Pancreas (tissue), 10 donors: ENCODE measurements around the gene CHFR. TPM values are rescaled to one million over a fixed set of nuclear protein-coding genes. Genes with fewer than 3 reads are reported as not detected.

ENCODE experiments used
- ATAC-seq, 4 donors: fragments of 200-7000 bp; cut with Tn5 transposase; one replicate each; pipeline versions ENCODE4 v1.8.0 to v1.9.1; 2020; ENCODE audit warnings: mild to moderate bottlenecking in 4 of 4, moderate library complexity in 4 of 4
- DNase-seq, 6 donors: peaks; one replicate each; pipeline ENCODE4 v3.0.0-alpha.2; 2020
- FAIRE-seq: peaks from 2 replicates; lab custom pipeline; 2012; peaks lifted over from hg19 to GRCh38; lab: Jason Lieb, UNC
- H3K27ac ChIP-seq, 4 donors: fragments of 200-600 bp; sonication (generic); 1 replicate in 3 of 4; 2 replicates in 1 of 4; pipeline versions ENCODE4 v1.5.0 to v1.8.0; 2020
- H3K27me3 ChIP-seq, 4 donors: fragments of 200-600 bp; one replicate each; pipeline ENCODE4 v1.8.0; 2021
- H3K36me3 ChIP-seq, 3 donors: fragments of 200-600 bp; sonication (generic) in 1 of 3; one replicate each; pipeline versions ENCODE4 v1.5.0 to v1.8.0; 2020 to 2021
- H3K4me1 ChIP-seq, 3 donors: fragments of 200-600 bp; one replicate each; pipeline ENCODE4 v1.8.0; 2021
- H3K4me3 ChIP-seq, 4 donors: fragments of 200-600 bp; sonication (generic) in 2 of 4; one replicate each; pipeline versions ENCODE4 v1.5.0 to v1.8.0; 2020 to 2021
- H3K9me3 ChIP-seq, 4 donors: fragments of 200-600 bp; one replicate each; pipeline ENCODE4 v1.8.0; 2021
- WGBS, 2 donors: extraction: QIAGEN DNeasy Blood & Tissue Kit; methylation state at CpG; one replicate each; pipeline ENCODE4 v1.1.7; 2013; 5-methylcytosine and 5-hydroxymethylcytosine counted together
- intact Hi-C, 3 donors: fragments of 100-400 bp; cut with DNase I; formaldehyde crosslinking; loops; one replicate each; pipeline versions ENCODE4 v1.11.1 to v1.14.2; 2022
- polyA plus RNA-seq, 2 donors: library from polyadenylated mRNA; stranded (reverse); fragments of 200-250 nt; gene quantifications; one replicate each; pipeline ENCODE4 v1.2.3, GENCODE V29; 2013
- total RNA-seq, 6 donors: library from RNA; stranded (reverse); fragmentation: NEBNext Ultra II Directional in 4 of 6; extraction: Animal tissue kit (Norgen Biotek cat#: 25700) in 4 of 6; gene quantifications; one replicate each; pipeline versions ENCODE4 v1.2.1 to v1.2.4, GENCODE V29; 2021 to 2023
- TF ChIP-seq, protein P1 (sequence below), 4 donors: fragments of 200-600 bp; sonication (generic) in 3 of 4; IDR thresholded peaks; one replicate each; pipeline versions ENCODE4 v1.5.0 to v1.8.0; 2021; ENCODE audit warnings: antibody characterized with exemption in 4 of 4
- donor health status: healthy with polysubstance abuse.
- donor health status: DM: no; HTN: no; CAD: no; lungs with moderate emphysema.
- donor health status: DM: no; HTN: no; CAD: no.
- donor health status: control.
- donor health status: control.
- donor health status: Bipolar disorder and iron deficiency.
- donor health status: DM: yes; HTN: yes; CAD: no.
- donor health status: DM: no; HTN: no; CAD: no.
- donor health status: DM: no; HTN: no; CAD: no.
- donor health status: DM: yes; HTN: yes; CAD: no.

The CHFR gene
- total and polyA plus RNA-seq, 8 donors = 14.9 to 32.3 (median 16.1) TPM

GRCh38 chr12:132924356-132924755 is 37.0 kb upstream of the CHFR start:
- no peak overlapping the region for H3K27ac ChIP-seq
- intact Hi-C loops = no loop called here
- TF ChIP-seq, protein P1, sequence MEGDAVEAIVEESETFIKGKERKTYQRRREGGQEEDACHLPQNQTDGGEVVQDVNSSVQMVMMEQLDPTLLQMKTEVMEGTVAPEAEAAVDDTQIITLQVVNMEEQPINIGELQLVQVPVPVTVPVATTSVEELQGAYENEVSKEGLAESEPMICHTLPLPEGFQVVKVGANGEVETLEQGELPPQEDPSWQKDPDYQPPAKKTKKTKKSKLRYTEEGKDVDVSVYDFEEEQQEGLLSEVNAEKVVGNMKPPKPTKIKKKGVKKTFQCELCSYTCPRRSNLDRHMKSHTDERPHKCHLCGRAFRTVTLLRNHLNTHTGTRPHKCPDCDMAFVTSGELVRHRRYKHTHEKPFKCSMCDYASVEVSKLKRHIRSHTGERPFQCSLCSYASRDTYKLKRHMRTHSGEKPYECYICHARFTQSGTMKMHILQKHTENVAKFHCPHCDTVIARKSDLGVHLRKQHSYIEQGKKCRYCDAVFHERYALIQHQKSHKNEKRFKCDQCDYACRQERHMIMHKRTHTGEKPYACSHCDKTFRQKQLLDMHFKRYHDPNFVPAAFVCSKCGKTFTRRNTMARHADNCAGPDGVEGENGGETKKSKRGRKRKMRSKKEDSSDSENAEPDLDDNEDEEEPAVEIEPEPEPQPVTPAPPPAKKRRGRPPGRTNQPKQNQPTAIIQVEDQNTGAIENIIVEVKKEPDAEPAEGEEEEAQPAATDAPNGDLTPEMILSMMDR (IDR thresholded peaks at IDR 0.05) = no peak
- peaks cover 0 to 24% (median 17%) of the 10 kb centered on the region in 4 donors for H3K9me3 ChIP-seq
- no peak for DNase-seq
- H3K36me3 ChIP-seq = peaks cover 0 to 29% (median 6%) of the 10 kb centered on the region in 3 donors
- 96 to 100% methylated on average over 3 of the region's 3 CpGs for WGBS, 2 donors
- no peaks in the 10 kb centered on the region for H3K4me1 ChIP-seq
- FAIRE-seq = no peak
- H3K27me3 ChIP-seq = no peaks in the 10 kb centered on the region
- H3K4me3 ChIP-seq = no peak overlapping the region
- ATAC-seq = no peak

GRCh38 chr12:132923356-132923909 is 36.0 kb upstream of the CHFR start:
- WGBS, 2 donors = 39 to 48% methylated on average over 1 of the region's 1 CpG
- H3K36me3 ChIP-seq = peaks cover 0 to 22% (median 4%) of the 10 kb centered on the region in 3 donors
- TF ChIP-seq, protein P1 (IDR thresholded peaks at IDR 0.05) = no peak

GRCh38 chr12:132922676-132923075 is 35.3 kb upstream of the CHFR start:
- WGBS, 2 donors = 94 to 96% methylated on average over 4 of the region's 4 CpGs
- no peaks in the 10 kb centered on the region for H3K4me1 ChIP-seq
- H3K27me3 ChIP-seq = no peaks in the 10 kb centered on the region
- DNase-seq (no peak), FAIRE-seq (no peak), ATAC-seq (no peak)
- peaks cover 0 to 19% (median 17%) of the 10 kb centered on the region in 4 donors for H3K9me3 ChIP-seq
- TF ChIP-seq, protein P1 (IDR thresholded peaks at IDR 0.05) = no peak
- no peak overlapping the region for H3K4me3 ChIP-seq
- peaks cover 0 to 14% (median 0%) of the 10 kb centered on the region in 3 donors for H3K36me3 ChIP-seq
- H3K27ac ChIP-seq = no peak overlapping the region
- intact Hi-C loops = no loop called here

More at GRCh38 chr12:132923356-132923909, 36.0 kb upstream of the CHFR start:
- H3K27ac ChIP-seq = no peak overlapping the region
- DNase-seq = no peak
- FAIRE-seq = no peak
- H3K9me3 ChIP-seq = peaks cover 0 to 24% (median 17%) of the 10 kb centered on the region in 4 donors
- no peaks in the 10 kb centered on the region for H3K27me3 ChIP-seq
- H3K4me1 ChIP-seq = no peaks in the 10 kb centered on the region
- no peak for ATAC-seq
- no peak overlapping the region for H3K4me3 ChIP-seq
- intact Hi-C loops = no loop called here

DNA sequence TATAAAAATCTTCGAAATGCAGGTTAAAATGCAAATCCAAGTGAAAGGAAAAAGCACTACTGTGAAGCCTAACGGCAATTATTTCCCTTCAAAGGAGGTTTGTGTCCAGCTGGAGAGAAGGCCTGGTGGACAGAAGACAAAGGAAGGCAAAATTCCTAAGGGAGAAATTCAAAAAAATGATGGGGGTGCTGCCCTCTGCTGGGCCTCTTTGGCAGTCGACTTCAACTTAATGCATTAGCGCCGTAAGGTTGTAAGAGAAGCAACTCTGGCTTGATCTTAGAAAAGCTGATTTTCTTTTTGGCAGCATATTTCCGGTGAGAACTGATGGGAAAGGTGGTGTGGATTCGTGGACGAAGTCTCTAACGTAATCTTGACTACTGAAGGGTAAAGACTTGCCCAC is 34.3 kb upstream of the CHFR start:
- ATAC-seq = no peak

GRCh38 chr12:132918680-132919079 is 31.3 kb upstream of the CHFR start:
- ATAC-seq = no peak
- 94 to 97% methylated on average over 6 of the region's 6 CpGs for WGBS, 2 donors

More for the DNA sequence above, 34.3 kb upstream of the CHFR start:
- Histone ChIP-seq H3K4me1 (no peaks in the 10 kb centered on the region), H3K9me3 (peaks cover 0 to 17% (median 14%) of the 10 kb centered on the region in 4 donors), H3K36me3 (peaks cover 0 to 9% (median 0%) of the 10 kb centered on the region in 3 donors), H3K4me3 (no peak overlapping the region), H3K27ac (no peak overlapping the region), H3K27me3 (no peaks in the 10 kb centered on the region)
- TF ChIP-seq, protein P1 (IDR thresholded peaks at IDR 0.05) = no peak
- FAIRE-seq (no peak), DNase-seq (no peak)
- intact Hi-C loops = no loop called here
- 77 to 78% methylated on average over 9 of the region's 9 CpGs for WGBS, 2 donors

More at GRCh38 chr12:132918680-132919079, 31.3 kb upstream of the CHFR start:
- H3K4me3 ChIP-seq = no peak overlapping the region
- TF ChIP-seq, protein P1 (IDR thresholded peaks at IDR 0.05) = no peak
- no peaks in the 10 kb centered on the region for H3K9me3 ChIP-seq
- H3K4me1 ChIP-seq = no peaks in the 10 kb centered on the region
- H3K27ac ChIP-seq = no peak overlapping the region
- no peaks in the 10 kb centered on the region for H3K36me3 ChIP-seq
- FAIRE-seq (no peak), DNase-seq (no peak)
- H3K27me3 ChIP-seq = no peaks in the 10 kb centered on the region
- intact Hi-C loops = no loop called here
